Activated CD4-positive, CD25-positive, alpha-beta regulatory T cell treated with anti-CD3 and anti-CD28 coated beads, Interleukin-2, amount 50 U/mL, for 24 hours (primary cell): ENCODE data around the gene ITGA3.

ENCODE experiments used
- ATAC-seq, 2 donors: fragments of 150-1000 bp; cut with Tn5 transposase; one replicate each; pipeline ENCODE4 v1.10.0; 2021; ENCODE audit warnings: mild to moderate bottlenecking in 1 of 2, moderate library complexity in 1 of 2

Gene ITGA3

GRCh38 chr17:50055426-50056216 lies at the start of gene ITGA3:
TSS of gene ITGA3 (plus strand) at chr17:50056110. CDS start at chr17:50056440, 330 bp downstream.
- peak; percentile 53 to 56 for ATAC-seq

- ATAC-seq: no peak
Observed at GRCh38 chr17:50009282-50009681, 46.6 kb upstream of the ITGA3 start.

- ATAC-seq: no peak
Observed at GRCh38 chr17:50013079-50013478, 42.8 kb upstream of the ITGA3 start.

GRCh38 chr17:50014471-50015088 lies 41.3 kb upstream of the ITGA3 start:
- ATAC-seq: no peak

GRCh38 chr17:50015146-50015545 lies 40.8 kb upstream of the ITGA3 start:
- no peak for ATAC-seq

GRCh38 chr17:50018909-50019308 lies 37.0 kb upstream of the ITGA3 start:
- ATAC-seq: no peak

GRCh38 chr17:50020841-50021599 lies 34.9 kb upstream of the ITGA3 start:
- no peak for ATAC-seq

GRCh38 chr17:50021681-50022370 lies 34.1 kb upstream of the ITGA3 start:
- no peak for ATAC-seq

- ATAC-seq: no peak
Observed at GRCh38 chr17:50022463-50023130, 33.3 kb upstream of the ITGA3 start.

GRCh38 chr17:50023520-50023919 lies 32.4 kb upstream of the ITGA3 start:
- ATAC-seq: no peak

- no peak for ATAC-seq
Observed at GRCh38 chr17:50024808-50025207, 31.1 kb upstream of the ITGA3 start.

- ATAC-seq: no peak
Observed at GRCh38 chr17:50026046-50026675, 29.7 kb upstream of the ITGA3 start.

GRCh38 chr17:50026837-50027171 lies 29.1 kb upstream of the ITGA3 start:
- peak; percentile 73 to 78 for ATAC-seq

- peak; percentile 41 to 51 for ATAC-seq
Observed at GRCh38 chr17:50027172-50027880, 28.6 kb upstream of the ITGA3 start.

GRCh38 chr17:50027881-50028735 lies 27.8 kb upstream of the ITGA3 start:
- ATAC-seq: no peak

GRCh38 chr17:50028736-50029120 lies 27.2 kb upstream of the ITGA3 start:
- no peak for ATAC-seq

GRCh38 chr17:50029185-50029584 lies 26.7 kb upstream of the ITGA3 start:
- ATAC-seq: no peak

GRCh38 chr17:50033316-50033715 lies 22.6 kb upstream of the ITGA3 start:
- no peak for ATAC-seq

GRCh38 chr17:50034498-50035364 lies 21.2 kb upstream of the ITGA3 start:
- no peak for ATAC-seq
